Hepatic stellate cell (primary cell): ENCODE results near the gene MPST.
"Not testable (repeated sequence)": the region's sequence is repeated elsewhere in the genome, so short reads cannot be mapped to it uniquely, and the experiment has no call there.

ENCODE experiments used
- DNase-seq: peaks from one replicate; pipeline ENCODE4 v3.0.0; 2011; ENCODE audit warnings: low spot score

The MPST gene

GRCh38 chr22:37019309-37020191, at the start of gene MPST, which contains the start of gene TST:
Gene MPST, plus strand, starts transcription at chr22:37019742. Its CDS starts 95 bp downstream, at chr22:37019837.
Gene TST, minus strand, starts transcription at chr22:37019447. Its CDS starts 715 bp downstream, at chr22:37018732.
- DNase-seq = peak; percentile 89

- DNase-seq = no peak
Measured at GRCh38 chr22:36971341-36972125, 48.0 kb upstream of the MPST start.

GRCh38 chr22:36976606-36977005, 42.9 kb upstream of the MPST start:
- DNase-seq = no peak

GRCh38 chr22:36977401-36977861, 42.1 kb upstream of the MPST start:
- peak; percentile 24 for DNase-seq

- peak; percentile 92 for DNase-seq
Measured at GRCh38 chr22:36977947-36978660, 41.4 kb upstream of the MPST start.

GRCh38 chr22:36979016-36979910, 40.3 kb upstream of the MPST start:
- no peak for DNase-seq

GRCh38 chr22:36981247-36981775, 38.2 kb upstream of the MPST start:
- no peak for DNase-seq

- no peak for DNase-seq
Measured at GRCh38 chr22:36982136-36982535, 37.4 kb upstream of the MPST start.

GRCh38 chr22:36985211-36985889, 34.2 kb upstream of the MPST start:
- no peak for DNase-seq

GRCh38 chr22:36986242-36986821, 33.2 kb upstream of the MPST start:
- DNase-seq = no peak

GRCh38 chr22:36988075-36988832, 31.3 kb upstream of the MPST start:
- no peak for DNase-seq

- not testable (repeated sequence) for DNase-seq
Measured at GRCh38 chr22:36989012-36989411, 30.5 kb upstream of the MPST start.

GRCh38 chr22:36990457-36990856, 29.1 kb upstream of the MPST start:
- DNase-seq = no peak

GRCh38 chr22:36991206-36991605, 28.3 kb upstream of the MPST start:
- DNase-seq = no peak

GRCh38 chr22:36997746-36998145, 21.8 kb upstream of the MPST start:
- no peak for DNase-seq

GRCh38 chr22:36998620-36999351, 20.8 kb upstream of the MPST start:
- DNase-seq = no peak

- DNase-seq = no peak
Measured at GRCh38 chr22:36999463-36999862, 20.1 kb upstream of the MPST start.
